Caki2 (cell line): ENCODE results near the gene SYNPR. TPM values are rescaled to one million over a fixed set of nuclear protein-coding genes. Genes with fewer than 3 reads are reported as not detected.
"Not testable (repeated sequence)": the region's sequence is repeated elsewhere in the genome, so short reads cannot be mapped to it uniquely, and the experiment has no call there.

Experiments used
- DNase-seq: peaks from one replicate; pipeline ENCODE4 v3.0.0-alpha.2; 2015; ENCODE audit warnings: low read depth
- in situ Hi-C: cut with HindIII; loops from 2 replicates; pipeline ENCODE4 v1.10.0; 2016; ENCODE audit warnings: low sequenced_read_pairs, low pct_unique_long_range_greater_than_20kb, mixed read lengths
- total RNA-seq: library from RNA; depleted of rRNA; stranded (reverse); fragments of >200 nt; shearing (Covaris generic); gene quantifications from 2 replicates; pipeline ENCODE4 v1.2.3, GENCODE V29; 2014; ENCODE audit warnings: low replicate concordance; rRNA removed

SYNPR gene
- total RNA-seq, result not detected in 2 replicates

DNA sequence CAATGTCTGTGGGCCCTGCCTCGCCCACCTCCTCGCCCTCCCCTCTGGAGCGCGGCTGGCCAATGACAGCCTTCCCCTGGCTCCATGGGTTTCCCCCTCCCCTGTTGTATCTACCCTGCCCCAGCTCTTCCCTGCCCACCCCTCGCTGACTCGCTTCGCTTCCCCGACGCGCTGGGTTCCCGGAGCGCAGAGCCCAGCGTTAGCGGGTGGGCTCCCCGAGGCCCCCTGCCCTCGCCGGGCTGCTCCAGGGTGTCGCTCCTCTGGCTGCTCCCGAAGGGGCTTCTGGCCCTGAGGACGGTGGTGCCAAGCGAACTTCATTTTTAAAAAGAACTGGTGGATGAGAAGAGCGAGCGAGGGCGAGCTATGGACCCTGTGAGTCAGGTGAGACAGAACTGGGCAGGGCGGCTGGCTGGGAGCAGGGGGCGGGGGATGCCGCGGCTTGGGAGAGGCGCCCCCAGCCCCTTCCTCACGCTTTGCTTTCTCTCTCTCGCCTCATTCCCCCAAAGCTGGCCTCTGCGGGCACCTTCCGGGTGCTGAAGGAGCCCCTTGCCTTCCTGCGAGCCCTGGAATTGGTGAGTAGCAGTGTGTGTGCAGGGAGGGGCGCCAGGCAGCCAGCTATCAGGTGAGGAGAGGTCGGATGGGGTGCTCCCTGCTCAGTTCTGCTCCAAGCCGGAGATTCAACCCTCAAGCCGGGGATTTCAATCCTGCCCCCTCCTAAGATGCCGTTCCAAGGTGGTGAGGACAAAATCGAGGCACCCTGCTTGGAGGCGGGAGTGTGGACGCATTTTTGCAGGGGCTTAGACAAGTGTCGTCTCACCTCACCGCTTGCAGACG is at the start of gene SYNPR:
Gene SYNPR, plus strand, starts transcription at position 138 of the 834 bp plus-strand sequence.
- in situ Hi-C loops, result no loop called here
- DNase-seq, result no peak

DNA sequence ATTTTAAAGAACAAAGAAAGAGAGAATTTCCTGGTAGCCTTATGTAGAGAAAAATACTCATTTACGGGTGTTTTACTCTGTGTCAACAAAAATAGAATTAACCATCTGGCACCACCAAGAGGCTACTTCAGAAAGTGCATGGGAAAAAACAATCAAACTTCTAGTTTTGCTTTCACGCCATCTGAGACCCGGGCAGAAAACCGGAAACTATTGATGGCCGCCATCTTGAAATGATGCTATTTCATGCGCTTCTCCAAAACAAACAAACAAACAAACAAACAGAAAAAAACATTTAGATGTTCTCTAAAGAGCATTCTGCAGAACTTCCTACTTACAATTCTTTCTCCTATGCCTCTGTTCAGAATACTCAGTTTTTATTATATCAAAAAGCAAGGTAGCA is 49.4 kb upstream of the SYNPR start:
- in situ Hi-C loops, result no loop called here
- DNase-seq, result peak; percentile 40

DNA sequence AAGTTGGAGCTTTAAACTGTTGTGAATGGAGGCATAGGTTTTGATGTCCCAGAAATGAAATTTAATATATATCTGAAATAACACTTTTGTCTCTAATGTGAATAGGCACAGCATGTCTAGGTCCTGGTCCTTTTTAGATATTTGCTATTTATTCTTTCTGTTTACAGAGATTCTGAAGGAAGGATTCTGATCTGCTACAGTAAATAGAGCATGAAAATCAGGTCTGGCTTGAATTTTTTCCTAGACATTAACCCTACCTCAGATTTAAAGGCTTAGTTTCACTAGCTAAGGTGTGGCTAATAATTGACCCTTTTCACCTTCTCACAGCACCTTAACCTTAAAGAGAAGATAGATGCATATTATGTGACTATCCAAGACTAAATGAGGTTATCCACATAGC is 48.0 kb upstream of the SYNPR start:
- in situ Hi-C loops, result no loop called here
- no peak for DNase-seq

DNA sequence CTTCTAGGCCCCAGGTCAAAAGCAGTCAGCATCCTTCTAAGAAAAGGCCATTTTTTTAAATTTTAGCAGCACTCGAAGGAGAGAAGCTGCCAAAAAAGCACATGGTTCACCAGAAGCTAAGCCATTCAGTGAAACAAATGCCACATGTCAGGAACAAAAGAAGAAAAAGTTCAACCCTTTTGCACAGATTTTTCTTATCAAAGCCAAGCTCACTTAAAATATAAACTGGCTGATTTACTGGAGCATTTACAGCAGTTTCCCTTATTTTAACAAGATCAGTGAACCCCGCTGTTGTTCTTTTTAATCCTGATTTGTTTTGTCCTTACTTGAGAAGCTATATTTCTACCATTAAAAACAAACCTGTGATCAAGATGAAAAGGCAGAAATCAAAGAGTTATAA is 46.5 kb upstream of the SYNPR start:
- no peak for DNase-seq
- in situ Hi-C loops, result no loop called here

DNA sequence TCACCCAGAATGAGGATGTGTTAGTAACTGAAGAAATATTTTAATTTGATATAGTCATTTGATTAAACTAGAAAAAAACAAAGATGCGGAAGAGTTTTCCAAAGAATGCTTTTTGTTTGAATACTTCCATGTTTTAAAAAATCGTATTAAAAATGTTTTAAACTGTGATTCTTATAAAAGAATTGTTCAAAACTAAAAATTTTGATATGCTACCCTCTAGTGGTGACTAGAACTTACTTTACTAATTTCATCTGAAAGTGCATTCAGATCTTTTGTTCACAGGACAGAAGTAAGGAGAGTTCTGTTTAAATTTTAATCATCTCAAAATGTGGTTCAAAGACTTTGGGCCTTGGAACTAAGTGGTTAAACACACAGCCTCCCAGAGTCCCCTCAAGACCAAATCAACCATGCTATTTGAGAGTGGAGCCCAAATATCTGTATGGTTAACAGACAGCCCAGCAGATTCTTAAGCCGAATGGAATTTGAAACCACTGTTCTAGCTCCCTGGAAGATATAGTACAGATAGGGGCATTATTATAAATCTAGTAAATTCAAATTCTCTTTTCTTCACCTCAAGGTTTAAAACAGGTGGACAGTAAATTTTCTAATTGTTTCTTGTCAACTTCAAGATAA is 45.2 kb upstream of the SYNPR start:
- in situ Hi-C loops, result no loop called here
- no peak for DNase-seq

DNA sequence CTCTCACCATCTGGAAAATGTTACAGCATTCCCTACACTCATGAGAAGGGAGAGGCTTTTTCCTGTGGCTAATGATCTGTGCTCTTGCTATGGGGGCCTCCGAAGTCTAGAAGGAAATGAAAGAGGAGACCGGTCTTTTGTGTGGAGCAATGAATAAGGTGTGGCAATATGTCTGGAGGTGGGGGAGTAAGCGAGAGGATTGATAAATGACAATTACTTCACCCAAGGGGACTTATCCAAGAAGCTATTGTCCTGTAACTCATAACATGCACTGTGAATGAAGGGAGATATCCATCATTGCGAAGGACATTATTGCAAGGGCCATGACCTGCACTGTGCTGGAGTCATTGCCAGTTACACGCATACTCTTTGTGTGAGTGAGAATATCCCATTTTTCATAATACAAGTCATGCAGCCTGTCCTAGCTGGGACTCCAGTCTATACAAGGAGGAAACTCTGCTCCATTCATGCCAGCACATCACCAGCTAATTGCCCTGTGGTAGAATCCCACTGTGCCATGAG is 37.7 kb upstream of the SYNPR start:
- no peak for DNase-seq
- in situ Hi-C loops, result no loop called here

DNA sequence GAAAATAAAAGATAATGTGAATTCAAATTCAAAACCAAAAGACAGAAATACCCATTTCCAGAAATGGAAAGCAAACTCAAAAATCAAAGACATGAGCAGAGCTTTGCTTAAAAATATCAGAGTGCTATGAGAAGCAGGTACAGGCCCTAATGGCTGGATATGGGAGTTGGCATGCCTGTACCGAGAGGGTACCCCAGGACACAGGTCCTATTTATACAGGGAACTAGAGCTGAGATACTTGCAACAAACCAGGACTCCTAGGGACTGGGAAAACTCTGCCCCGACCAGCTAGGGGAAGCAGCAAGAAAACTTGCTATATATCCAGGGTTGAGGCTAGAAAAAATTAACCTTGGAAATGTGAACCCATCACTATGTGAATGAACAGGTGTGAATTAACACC is 36.0 kb upstream of the SYNPR start:
- in situ Hi-C loops, result no loop called here
- no peak for DNase-seq

DNA sequence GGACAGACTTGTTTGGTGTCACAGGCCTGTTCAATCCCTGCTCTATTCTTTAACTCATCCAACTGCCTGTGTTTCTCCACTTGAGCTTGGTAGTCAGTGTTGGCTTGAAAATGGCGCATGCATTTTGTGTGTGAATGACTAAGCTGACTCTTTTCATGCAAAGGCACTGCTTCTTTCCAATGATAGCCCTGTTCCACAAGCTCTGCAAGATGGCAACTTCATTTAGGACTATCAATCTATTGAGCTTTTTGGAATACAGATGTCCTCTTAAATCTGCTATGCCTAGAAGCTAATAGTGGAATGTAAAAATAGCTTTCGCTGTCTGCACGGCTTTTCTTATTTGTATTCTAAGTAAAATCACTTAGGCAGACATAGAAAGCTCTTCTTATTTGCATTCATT is 33.6 kb upstream of the SYNPR start:
- in situ Hi-C loops, result no loop called here
- DNase-seq, result no peak

DNA sequence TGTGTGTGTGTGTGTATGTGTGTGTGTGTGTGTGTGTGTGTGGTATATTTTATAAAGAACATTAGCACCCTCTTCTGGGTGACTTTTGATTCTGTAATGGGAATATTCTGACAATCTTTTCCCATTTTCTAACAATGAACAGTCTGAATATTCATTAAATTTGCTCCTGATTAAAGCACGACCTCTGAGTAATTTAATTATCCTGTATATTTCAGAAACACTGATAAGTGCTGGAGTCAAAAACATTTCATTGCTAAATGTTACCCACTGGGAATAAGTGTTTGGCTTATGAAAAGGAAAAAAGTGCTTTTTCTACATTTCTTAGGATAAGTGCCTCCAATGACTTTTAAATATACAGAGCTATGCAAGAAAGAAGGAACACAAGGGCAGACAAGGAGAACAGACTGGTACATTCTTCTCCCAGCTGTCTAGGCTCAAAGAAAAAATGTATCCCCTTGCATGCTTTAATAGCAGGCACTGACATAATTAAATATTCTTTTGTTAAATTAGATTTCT is 32.3 kb upstream of the SYNPR start:
- in situ Hi-C loops, result no loop called here
- DNase-seq, result peak; percentile 4

DNA sequence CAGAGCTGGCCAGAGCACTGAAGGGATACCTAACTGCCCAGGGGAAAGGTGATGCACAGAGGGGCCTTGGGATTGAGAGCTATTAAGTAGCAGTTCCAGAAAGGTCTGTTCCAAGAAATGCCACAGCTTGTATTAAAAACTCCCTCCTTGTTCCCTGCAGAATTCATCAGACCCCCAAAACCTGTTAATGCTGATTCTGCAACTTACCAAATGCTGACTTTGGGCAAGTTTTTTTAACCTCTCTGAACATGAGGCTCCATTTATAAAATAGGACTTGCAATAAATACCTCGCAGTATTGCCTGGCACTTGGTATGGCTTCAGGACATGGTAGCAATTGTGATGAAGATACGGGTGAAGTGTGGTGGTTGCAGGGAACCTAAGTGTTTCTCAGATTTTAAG is 30.1 kb upstream of the SYNPR start:
- in situ Hi-C loops, result no loop called here
- DNase-seq, result no peak

DNA sequence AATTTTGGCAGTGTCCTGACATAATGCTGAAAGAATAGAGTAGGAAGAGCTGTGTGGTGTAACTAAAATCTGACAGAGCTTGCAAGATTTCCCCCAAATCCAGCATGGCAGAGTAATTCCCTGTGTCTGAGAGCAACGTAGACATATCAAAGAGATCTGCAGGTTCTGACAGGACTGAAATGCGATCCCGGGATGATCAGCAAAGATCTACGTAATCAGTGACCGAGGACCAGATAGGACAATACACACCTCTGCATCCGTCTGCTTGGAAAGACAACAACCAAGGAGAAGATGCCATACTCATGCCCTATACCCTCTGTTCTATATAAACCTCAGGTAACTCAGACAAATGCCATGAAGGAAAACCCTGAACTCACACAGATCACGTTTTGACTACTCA is 26.6 kb upstream of the SYNPR start:
- DNase-seq, result no peak
- in situ Hi-C loops, result no loop called here

DNA sequence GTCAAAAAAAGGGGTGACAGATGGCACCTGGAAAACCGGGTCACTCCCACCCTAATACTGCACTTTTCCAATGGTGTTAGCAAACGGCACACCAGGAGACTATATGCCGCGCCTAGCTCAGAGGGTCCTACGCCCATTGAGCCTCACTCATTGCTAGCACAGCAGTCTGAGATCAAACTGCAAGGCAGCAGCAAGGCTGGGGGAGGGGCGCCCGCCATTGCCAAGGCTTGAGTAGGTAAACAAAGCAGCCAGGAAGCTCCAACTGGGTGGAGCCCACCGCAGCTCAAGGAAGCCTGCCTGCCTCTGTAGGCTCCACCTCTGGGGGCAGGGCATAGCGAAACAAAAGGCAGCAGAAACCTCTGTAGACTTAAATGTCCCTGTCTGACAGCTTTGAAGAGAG is 22.3 kb upstream of the SYNPR start:
- in situ Hi-C loops, result not testable (repeated sequence)

DNA sequence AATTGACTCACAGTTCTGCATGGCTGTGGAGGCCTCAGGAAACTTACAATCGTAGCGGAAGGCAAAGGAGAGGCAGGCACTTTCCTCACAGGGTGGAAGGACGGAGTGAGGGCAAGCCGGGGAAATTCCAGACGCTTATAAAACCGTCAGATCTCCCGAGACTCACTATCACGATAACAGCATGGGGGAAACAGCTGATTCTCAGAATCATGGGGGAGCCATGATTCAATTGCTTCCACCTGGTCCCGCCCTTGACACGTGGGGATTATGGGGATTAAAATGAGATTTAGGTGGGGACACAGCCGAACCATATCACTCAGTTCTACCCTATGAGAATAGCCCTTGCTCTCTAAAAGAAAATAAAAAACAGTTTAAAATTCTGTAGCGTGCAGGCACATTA is 13.4 kb upstream of the SYNPR start:
- in situ Hi-C loops, result no loop called here
- DNase-seq, result no peak

More for the DNA sequence above, 22.3 kb upstream of the SYNPR start:
- DNase-seq, result not testable (repeated sequence)

DNA sequence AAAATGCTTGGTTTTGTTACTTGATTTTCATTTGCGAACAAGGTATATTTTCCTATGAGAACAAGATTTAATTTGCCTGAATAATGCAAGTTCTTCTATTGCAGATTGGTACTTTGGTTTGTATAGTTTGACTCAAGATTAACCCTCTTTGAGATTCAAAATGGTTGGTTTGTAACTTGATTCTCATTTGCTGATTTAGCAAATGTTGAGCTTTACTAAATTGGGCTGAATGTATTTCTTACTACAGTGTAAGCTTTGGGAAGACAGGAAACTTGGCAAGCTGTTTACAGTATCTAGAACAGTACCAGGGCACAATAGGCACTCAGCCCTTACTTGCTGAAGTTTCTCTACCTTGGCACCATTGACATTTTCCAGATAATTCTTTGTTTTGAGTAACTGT is 3.7 kb upstream of the SYNPR start:
- in situ Hi-C loops, result no loop called here
- no peak for DNase-seq

DNA sequence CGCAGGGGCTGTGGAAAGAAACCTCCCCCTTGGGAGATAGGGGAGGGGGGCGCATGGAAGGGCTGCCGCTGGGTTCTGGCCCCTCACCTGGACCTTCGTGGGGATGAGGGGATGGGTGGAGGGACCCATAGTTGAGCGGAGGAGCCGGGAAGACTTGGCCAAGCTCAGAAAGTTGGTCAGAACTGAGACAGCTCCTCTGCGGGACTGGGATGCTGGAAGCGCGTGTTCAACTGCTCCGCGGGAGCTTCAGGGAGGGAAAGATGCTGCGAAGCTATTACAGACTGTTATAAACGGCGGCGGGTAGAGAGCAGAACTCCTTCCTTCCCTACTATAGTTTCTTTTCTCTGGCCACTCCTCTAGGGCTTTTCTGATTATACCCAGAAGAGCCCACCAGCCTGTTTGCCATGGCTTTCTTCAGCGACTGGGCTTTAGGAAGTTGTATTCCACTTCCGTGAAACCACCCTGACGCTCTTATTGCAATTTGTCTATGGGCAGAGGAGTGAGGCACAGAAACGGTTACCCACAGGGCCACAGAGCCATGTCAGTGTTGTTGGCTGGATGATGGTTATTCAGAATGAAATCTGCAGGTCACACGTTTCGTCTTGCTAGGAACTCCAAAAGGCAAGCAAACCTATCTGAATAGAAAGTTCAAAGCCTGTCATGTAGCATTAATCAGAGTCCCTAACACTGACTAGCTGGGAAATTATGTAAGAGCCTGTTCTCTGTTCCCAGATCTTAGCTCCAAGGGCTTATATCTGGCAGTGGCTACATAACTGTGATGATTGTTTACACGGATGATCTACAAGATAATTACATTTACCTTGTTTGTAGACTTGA is 1.1 kb downstream of the SYNPR start:
- no peak for DNase-seq
- in situ Hi-C loops, result no loop called here

DNA sequence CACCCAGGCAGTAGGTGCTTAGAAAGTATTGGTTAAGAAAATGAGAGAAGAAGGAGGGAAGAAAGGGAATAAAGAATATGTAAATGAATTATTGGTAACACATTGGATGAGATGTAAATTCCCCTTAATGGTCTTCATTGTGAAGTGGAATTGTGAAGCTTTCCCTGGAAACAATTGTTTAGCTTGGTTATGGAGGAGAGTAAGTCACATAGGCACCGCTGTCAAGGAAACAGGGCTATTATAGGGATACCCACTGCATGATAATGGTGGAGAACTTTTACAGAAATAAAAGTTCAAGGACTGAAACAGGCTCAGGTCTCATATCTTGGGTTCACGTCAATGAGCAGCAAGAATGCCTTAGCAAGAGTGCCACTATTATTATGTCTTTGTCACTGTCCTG is 9.5 kb downstream of the SYNPR start:
- in situ Hi-C loops, result no loop called here
- DNase-seq, result no peak

DNA sequence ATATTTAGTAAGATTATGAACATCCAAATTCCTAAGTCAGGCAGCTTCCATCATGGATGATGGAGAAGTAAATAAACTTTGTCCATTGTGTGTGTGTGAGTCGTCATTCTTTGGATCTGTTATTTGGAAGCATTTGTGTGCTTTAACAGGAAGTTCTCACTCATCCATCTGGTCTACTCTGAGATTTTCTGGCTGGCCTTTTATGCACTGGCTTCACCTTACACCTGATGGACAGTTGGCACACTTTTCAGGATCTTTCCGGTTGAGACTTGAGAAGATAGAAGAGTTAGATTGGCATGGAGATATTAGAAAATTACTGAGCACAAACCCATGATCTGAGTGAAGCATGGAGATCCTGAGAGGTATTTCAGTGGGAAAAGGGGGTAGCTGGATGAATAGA is 12.6 kb downstream of the SYNPR start:
- no peak for DNase-seq
- in situ Hi-C loops, result no loop called here

DNA sequence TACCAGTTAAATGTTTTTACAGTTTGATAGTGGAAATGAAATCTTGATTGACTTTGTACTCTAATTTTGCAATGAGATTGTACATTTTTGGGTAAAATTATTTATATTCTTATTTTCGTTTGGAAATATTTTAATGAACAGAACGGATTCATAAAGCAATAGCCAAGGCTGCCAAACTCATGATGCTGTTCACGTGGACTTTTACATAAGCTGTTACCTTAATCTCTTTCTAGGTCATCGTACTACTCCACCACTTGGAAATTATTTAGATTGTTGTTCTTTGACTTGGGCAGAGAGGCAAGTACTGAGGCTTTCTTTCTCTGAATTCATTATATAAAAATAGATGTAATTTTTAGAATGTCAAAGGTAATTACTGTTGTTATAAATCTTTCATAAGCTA is 16.2 kb downstream of the SYNPR start:
- DNase-seq, result no peak
- in situ Hi-C loops, result no loop called here

DNA sequence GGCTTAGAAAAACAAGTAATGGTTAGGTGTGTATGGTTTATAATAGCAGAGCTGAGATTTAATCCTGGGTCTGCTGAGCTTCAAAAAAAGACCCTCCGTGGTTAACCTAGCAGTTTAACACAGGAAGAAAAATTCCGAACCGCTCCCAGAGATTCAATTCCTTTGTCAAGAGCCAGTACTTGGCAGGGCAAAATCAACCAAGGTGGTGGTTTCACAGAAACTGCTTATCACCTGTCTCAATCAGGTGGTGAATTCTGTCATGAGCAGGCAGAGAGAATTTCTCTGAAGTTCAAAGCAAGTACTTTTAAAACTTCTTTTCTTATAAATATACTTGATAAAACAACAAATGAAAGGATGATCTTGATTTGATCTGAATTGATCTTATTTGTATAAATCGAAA is 17.2 kb downstream of the SYNPR start:
- no peak for DNase-seq
- in situ Hi-C loops, result no loop called here
